Liver (tissue), 9 donors: Measurements from ENCODE around the gene FAM229B. TPM values are rescaled to one million over a fixed set of nuclear protein-coding genes. Genes with fewer than 3 reads are reported as not detected.
A peak's percentile ranks its signal among the peaks of the same experiment; 100 is the strongest.

Experiments
- DNase-seq: peaks from one replicate; pipeline ENCODE4 v3.0.0-alpha.2; 2017; ENCODE audit warnings: low spot score
- H3K27ac ChIP-seq, 2 donors: one replicate each; pipeline ENCODE4 v1.7.0; 2013; ENCODE audit warnings: inconsistent platforms in 2 of 2, low read length in 2 of 2, control low read depth in 1 of 2, low read depth in 1 of 2, mild to moderate bottlenecking in 1 of 2
- H3K27me3 ChIP-seq, 4 donors: one replicate each; pipeline versions ENCODE4 v1.6.1 to v1.7.0; 2013; ENCODE audit warnings: low read length in 3 of 4, inconsistent platforms in 1 of 4, mild to moderate bottlenecking in 1 of 4, moderate library complexity in 1 of 4; ENCODE audit not compliant: control insufficient read depth in 4 of 4, insufficient read depth in 4 of 4
- H3K36me3 ChIP-seq, 4 donors: one replicate each; pipeline versions ENCODE4 v1.6.1 to v1.7.0; 2013; ENCODE audit warnings: low read length in 3 of 4, mild to moderate bottlenecking in 3 of 4, low read depth in 1 of 4, moderate library complexity in 1 of 4; ENCODE audit not compliant: control insufficient read depth in 4 of 4, insufficient read depth in 3 of 4
- H3K4me1 ChIP-seq, 4 donors: one replicate each; pipeline versions ENCODE4 v1.6.1 to v1.7.0; 2013; ENCODE audit warnings: low read length in 3 of 4, mild to moderate bottlenecking in 3 of 4, moderate library complexity in 1 of 4; ENCODE audit not compliant: control insufficient read depth in 4 of 4, insufficient read depth in 4 of 4
- H3K4me3 ChIP-seq, 3 donors: one replicate each; pipeline versions ENCODE4 v1.6.1 to v1.7.0; 2013; ENCODE audit warnings: low read length in 3 of 3, control low read depth in 1 of 3, low read depth in 1 of 3, mild to moderate bottlenecking in 1 of 3
- H3K9ac ChIP-seq, 2 donors: one replicate each; pipeline ENCODE4 v1.7.0; 2013; ENCODE audit warnings: low read length in 2 of 2, mild to moderate bottlenecking in 2 of 2, moderate library complexity in 2 of 2, control low read depth in 1 of 2, low read depth in 1 of 2
- H3K9me3 ChIP-seq, 4 donors: one replicate each; pipeline versions ENCODE4 v1.6.1 to v1.7.0; 2013; ENCODE audit warnings: low read length in 3 of 4; ENCODE audit not compliant: control insufficient read depth in 4 of 4
- EGR1 ChIP-seq, 2 donors: IDR thresholded peaks; 2 replicates each; pipeline ENCODE4 v1.6.1; 2016 to 2018; ENCODE audit warnings: antibody characterized with exemption in 2 of 2, low read depth in 2 of 2
- FOXA2 ChIP-seq: IDR thresholded peaks from 2 replicates; pipeline ENCODE4 v1.6.1; 2016; ENCODE audit warnings: antibody characterized with exemption
- GABPA ChIP-seq, 2 donors: IDR thresholded peaks in 1 of 2; conservative IDR thresholded peaks in 1 of 2; 2 replicates each; pipeline ENCODE4 v1.6.1; 2016; ENCODE audit warnings: antibody characterized with exemption in 2 of 2, mild to moderate bottlenecking in 1 of 2, moderate library complexity in 1 of 2
- HNF4A ChIP-seq, 2 donors: conservative IDR thresholded peaks; 2 replicates each; pipeline ENCODE4 v1.6.1; 2016; ENCODE audit warnings: antibody characterized with exemption in 2 of 2, mild to moderate bottlenecking in 2 of 2
- HNF4G ChIP-seq: IDR thresholded peaks from 2 replicates; pipeline ENCODE4 v1.6.1; 2016; ENCODE audit warnings: antibody characterized with exemption
- RAD21 ChIP-seq, 2 donors: IDR thresholded peaks; 2 replicates each; pipeline ENCODE4 v1.6.1; 2016; ENCODE audit warnings: antibody characterized with exemption in 2 of 2, mild to moderate bottlenecking in 2 of 2
- RXRA ChIP-seq, 2 donors: IDR thresholded peaks; 2 replicates each; pipeline ENCODE4 v1.6.1; 2017 to 2018; ENCODE audit warnings: antibody characterized with exemption in 2 of 2, mild to moderate bottlenecking in 1 of 2
- SP1 ChIP-seq: IDR thresholded peaks from 2 replicates; pipeline ENCODE4 v1.6.1; 2018; ENCODE audit warnings: antibody characterized with exemption, mild to moderate bottlenecking
- TAF1 ChIP-seq: conservative IDR thresholded peaks from 2 replicates; pipeline ENCODE4 v1.6.1; 2016; ENCODE audit warnings: antibody characterized with exemption, mild to moderate bottlenecking
- YY1 ChIP-seq: IDR thresholded peaks from 2 replicates; pipeline ENCODE4 v1.6.1; 2016; ENCODE audit warnings: antibody characterized with exemption, mild to moderate bottlenecking
- WGBS: extraction: QIAGEN DNeasy Blood & Tissue Kit; methylation state at CpG from one replicate; pipeline ENCODE4 v1.1.7; 2013; 5-methylcytosine and 5-hydroxymethylcytosine counted together
- polyA plus RNA-seq, 2 donors: library from polyadenylated mRNA; stranded (reverse) in 1 of 2; unstranded in 1 of 2; fragments of 200-250 nt in 1 of 2; fragments of >200 nt in 1 of 2; fragmentation: Nextera tagmentation in 1 of 2; extraction: Ambion mirVana in 1 of 2; gene quantifications; one replicate each; pipeline versions ENCODE4 v1.2.1 to v1.2.3, GENCODE V29; 2013 to 2015
- total RNA-seq, 2 donors: library from RNA; depleted of rRNA; stranded (reverse); fragments of >200 nt; gene quantifications; one replicate each; pipeline ENCODE4 v1.2.3, GENCODE V29; 2014
- TF ChIP-seq, protein P1 (sequence below): IDR thresholded peaks from 2 replicates; pipeline ENCODE4 v1.6.1; 2016; ENCODE audit warnings: antibody characterized with exemption
- TF ChIP-seq, protein P2 (sequence below): IDR thresholded peaks from 2 replicates; pipeline ENCODE4 v1.6.1; 2016; ENCODE audit warnings: antibody characterized with exemption
- TF ChIP-seq, protein P3 (sequence below): IDR thresholded peaks from 2 replicates; pipeline ENCODE4 v1.6.1; 2016; ENCODE audit warnings: antibody characterized with exemption
- TF ChIP-seq, protein P4 (sequence below): IDR thresholded peaks from 2 replicates; pipeline ENCODE4 v1.6.1; 2016; ENCODE audit warnings: antibody characterized with exemption, mild to moderate bottlenecking
- TF ChIP-seq, protein P5 (sequence below): fragments of 150-350 bp; IDR thresholded peaks from 2 replicates; pipeline ENCODE4 v1.5.1; 2017; ENCODE audit warnings: improper control_type of control experiment, low read depth, low read length; ENCODE audit not compliant: missing input control
- donor health status: healthy.
- donor health status: healthy.
- donor health status: healthy.
- donor health status: healthy.
- donor health status: healthy.

The FAM229B gene
- total and polyA plus RNA-seq, 4 donors, result 1.8 to 13.8 (median 7.1) TPM

DNA sequence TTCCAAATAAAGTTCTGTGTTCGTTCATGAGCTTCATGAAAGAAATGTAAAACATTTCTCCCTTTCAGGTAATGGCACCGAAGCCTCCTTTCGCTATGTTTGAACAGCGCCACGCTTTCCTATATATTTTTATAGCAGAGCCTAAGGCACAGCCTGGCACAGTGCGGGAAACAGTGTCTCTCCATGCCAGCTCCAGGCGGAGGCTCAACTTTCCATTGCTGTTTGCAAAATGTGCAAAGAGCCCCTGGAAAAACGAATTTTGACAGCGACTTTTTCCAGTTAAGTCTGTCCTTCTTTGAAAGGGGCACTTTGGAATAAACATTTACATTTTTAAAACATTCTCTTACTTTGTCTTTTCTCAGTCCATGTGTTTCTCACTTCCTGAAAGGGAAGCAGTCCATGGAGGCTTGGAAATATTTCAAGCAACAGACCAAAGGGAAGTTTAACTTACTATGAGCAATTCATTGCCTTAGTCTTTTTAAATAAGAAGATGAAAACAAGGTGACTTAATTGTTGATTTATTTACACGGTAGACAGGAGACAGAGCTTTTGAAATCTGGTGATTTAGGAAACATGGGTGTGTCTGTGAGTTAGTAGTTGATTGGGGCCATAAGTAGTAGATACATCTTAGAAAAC is 32.7 kb upstream of the FAM229B start:
- TF ChIP-seq, protein P1, sequence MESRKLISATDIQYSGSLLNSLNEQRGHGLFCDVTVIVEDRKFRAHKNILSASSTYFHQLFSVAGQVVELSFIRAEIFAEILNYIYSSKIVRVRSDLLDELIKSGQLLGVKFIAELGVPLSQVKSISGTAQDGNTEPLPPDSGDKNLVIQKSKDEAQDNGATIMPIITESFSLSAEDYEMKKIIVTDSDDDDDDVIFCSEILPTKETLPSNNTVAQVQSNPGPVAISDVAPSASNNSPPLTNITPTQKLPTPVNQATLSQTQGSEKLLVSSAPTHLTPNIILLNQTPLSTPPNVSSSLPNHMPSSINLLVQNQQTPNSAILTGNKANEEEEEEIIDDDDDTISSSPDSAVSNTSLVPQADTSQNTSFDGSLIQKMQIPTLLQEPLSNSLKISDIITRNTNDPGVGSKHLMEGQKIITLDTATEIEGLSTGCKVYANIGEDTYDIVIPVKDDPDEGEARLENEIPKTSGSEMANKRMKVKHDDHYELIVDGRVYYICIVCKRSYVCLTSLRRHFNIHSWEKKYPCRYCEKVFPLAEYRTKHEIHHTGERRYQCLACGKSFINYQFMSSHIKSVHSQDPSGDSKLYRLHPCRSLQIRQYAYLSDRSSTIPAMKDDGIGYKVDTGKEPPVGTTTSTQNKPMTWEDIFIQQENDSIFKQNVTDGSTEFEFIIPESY, result no peak
- TF ChIP-seq FOXA2 (no peak), RXRA (IDR thresholded peaks at IDR 0.05) (no peak)
- TF ChIP-seq, protein P2, sequence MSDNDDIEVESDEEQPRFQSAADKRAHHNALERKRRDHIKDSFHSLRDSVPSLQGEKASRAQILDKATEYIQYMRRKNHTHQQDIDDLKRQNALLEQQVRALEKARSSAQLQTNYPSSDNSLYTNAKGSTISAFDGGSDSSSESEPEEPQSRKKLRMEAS, result no peak
- TF ChIP-seq, protein P3, sequence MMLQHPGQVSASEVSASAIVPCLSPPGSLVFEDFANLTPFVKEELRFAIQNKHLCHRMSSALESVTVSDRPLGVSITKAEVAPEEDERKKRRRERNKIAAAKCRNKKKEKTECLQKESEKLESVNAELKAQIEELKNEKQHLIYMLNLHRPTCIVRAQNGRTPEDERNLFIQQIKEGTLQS, result no peak
- no peak overlapping the region for H3K9ac ChIP-seq
- no peak overlapping the region for H3K27ac ChIP-seq
- no peak for DNase-seq
- 83% methylated on average over 10 of the region's 10 CpGs for WGBS
- H3K36me3 ChIP-seq, result no peaks in the 10 kb centered on the region
- peaks cover 0 to 28% (median 20%) of the 10 kb centered on the region in 4 donors for H3K4me1 ChIP-seq
- no peak overlapping the region for H3K4me3 ChIP-seq
- no peaks in the 10 kb centered on the region for H3K9me3 ChIP-seq
- no peaks in the 10 kb centered on the region for H3K27me3 ChIP-seq

DNA sequence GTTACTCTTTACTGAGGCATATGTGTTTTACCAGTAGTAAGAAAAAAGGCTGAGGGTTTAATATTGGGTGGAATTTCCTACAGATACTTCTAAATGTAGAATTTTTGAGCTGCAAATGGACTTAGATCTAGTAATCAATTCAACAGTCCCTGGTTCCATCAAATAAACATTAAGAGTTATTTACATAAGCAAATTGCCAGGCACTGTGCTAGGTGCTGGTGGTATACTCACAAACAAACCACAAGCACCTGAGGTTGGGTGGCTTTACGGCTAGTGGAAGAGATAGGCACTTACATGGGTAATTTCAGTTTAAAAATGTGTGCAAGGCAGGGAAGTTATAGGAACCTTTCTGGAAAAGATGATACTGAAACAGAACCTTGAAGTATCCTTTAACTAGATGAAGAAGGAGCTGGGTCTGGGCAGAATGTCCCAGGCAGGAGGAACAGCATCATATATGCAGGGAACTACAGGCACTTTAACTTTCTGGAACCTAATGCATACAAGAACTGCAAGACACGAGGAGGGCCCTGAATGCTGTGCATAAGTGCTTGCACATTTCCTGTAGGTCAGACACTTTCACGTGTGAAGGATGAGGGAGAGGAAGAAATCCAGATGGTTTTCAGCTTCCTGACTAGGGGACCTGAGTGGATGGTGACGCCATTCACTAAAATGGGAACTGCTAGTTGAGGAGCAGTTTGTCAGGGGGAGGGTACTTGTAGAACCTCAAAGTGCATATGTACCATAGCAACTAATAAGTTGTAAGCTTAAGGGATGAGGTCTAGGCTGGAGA is 29.0 kb upstream of the FAM229B start:
- H3K9ac ChIP-seq, result no peak overlapping the region
- TF ChIP-seq FOXA2, result peak; percentile 40
- no peak for TF ChIP-seq EGR1 (IDR thresholded peaks at IDR 0.05; ENCODE audit: low read depth in 2 of 2)
- TF ChIP-seq HNF4A (conservative IDR thresholded peaks at IDR 0.05), result peak in 1 of 2 donors; percentile 13
- TF ChIP-seq, protein P1, result no peak
- no peaks in the 10 kb centered on the region for H3K36me3 ChIP-seq
- H3K4me3 ChIP-seq, result no peak overlapping the region
- H3K27me3 ChIP-seq, result no peaks in the 10 kb centered on the region
- no peak for DNase-seq
- H3K9me3 ChIP-seq, result no peaks in the 10 kb centered on the region
- H3K4me1 ChIP-seq, result peaks cover 0 to 20% (median 14%) of the 10 kb centered on the region in 4 donors
- 57% methylated on average over 4 of the region's 4 CpGs for WGBS
- H3K27ac ChIP-seq, result no peak overlapping the region

DNA sequence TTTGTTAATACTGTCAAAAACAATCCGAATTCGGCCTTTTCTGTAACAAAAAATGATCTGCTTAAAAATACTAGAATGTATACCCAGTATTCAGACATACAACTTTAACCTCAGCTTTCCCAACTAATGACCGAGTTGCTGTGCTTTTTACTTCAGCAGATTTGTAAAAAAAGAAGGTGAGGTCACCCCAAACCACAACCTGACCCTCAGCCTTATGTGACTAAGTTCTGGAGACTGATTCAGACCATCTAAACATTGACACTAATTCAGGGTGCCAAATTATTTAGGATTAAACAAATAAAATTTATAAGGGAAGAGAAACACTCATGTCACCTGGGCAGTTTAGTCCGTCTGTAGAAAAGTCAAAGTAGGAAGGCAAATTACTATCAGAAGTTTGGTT is 25.8 kb upstream of the FAM229B start:
- DNase-seq, result no peak
- Histone ChIP-seq H3K27ac (no peak overlapping the region), H3K9me3 (no peaks in the 10 kb centered on the region), H3K4me3 (no peak overlapping the region), H3K4me1 (peaks cover 0 to 23% (median 14%) of the 10 kb centered on the region in 4 donors), H3K36me3 (no peaks in the 10 kb centered on the region), H3K9ac (no peak overlapping the region), H3K27me3 (no peaks in the 10 kb centered on the region)
- WGBS, result 93% methylated on average over 4 of the region's 4 CpGs
- TF ChIP-seq RAD21 (IDR thresholded peaks at IDR 0.05), result no peak
- no peak for TF ChIP-seq FOXA2
- TF ChIP-seq, protein P4, sequence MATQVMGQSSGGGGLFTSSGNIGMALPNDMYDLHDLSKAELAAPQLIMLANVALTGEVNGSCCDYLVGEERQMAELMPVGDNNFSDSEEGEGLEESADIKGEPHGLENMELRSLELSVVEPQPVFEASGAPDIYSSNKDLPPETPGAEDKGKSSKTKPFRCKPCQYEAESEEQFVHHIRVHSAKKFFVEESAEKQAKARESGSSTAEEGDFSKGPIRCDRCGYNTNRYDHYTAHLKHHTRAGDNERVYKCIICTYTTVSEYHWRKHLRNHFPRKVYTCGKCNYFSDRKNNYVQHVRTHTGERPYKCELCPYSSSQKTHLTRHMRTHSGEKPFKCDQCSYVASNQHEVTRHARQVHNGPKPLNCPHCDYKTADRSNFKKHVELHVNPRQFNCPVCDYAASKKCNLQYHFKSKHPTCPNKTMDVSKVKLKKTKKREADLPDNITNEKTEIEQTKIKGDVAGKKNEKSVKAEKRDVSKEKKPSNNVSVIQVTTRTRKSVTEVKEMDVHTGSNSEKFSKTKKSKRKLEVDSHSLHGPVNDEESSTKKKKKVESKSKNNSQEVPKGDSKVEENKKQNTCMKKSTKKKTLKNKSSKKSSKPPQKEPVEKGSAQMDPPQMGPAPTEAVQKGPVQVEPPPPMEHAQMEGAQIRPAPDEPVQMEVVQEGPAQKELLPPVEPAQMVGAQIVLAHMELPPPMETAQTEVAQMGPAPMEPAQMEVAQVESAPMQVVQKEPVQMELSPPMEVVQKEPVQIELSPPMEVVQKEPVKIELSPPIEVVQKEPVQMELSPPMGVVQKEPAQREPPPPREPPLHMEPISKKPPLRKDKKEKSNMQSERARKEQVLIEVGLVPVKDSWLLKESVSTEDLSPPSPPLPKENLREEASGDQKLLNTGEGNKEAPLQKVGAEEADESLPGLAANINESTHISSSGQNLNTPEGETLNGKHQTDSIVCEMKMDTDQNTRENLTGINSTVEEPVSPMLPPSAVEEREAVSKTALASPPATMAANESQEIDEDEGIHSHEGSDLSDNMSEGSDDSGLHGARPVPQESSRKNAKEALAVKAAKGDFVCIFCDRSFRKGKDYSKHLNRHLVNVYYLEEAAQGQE, result no peak
- TF ChIP-seq YY1, result no peak
- no peak for TF ChIP-seq GABPA (IDR thresholded peaks at IDR 0.05 in 1 of 2, conservative IDR thresholded peaks at IDR 0.05 in 1 of 2)
- no peak for TF ChIP-seq HNF4G
- TF ChIP-seq EGR1 (IDR thresholded peaks at IDR 0.05; ENCODE audit: low read depth in 2 of 2), result no peak
- no peak for TF ChIP-seq SP1
- TF ChIP-seq, protein P5, sequence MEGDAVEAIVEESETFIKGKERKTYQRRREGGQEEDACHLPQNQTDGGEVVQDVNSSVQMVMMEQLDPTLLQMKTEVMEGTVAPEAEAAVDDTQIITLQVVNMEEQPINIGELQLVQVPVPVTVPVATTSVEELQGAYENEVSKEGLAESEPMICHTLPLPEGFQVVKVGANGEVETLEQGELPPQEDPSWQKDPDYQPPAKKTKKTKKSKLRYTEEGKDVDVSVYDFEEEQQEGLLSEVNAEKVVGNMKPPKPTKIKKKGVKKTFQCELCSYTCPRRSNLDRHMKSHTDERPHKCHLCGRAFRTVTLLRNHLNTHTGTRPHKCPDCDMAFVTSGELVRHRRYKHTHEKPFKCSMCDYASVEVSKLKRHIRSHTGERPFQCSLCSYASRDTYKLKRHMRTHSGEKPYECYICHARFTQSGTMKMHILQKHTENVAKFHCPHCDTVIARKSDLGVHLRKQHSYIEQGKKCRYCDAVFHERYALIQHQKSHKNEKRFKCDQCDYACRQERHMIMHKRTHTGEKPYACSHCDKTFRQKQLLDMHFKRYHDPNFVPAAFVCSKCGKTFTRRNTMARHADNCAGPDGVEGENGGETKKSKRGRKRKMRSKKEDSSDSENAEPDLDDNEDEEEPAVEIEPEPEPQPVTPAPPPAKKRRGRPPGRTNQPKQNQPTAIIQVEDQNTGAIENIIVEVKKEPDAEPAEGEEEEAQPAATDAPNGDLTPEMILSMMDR, result no peak
- no peak for TF ChIP-seq TAF1
